Effector memory CD4-positive, alpha-beta T cell (primary cell): ENCODE measurements around the gene SLC24A4.
"Not testable (repeated sequence)": the region's sequence is repeated elsewhere in the genome, so short reads cannot be mapped to it uniquely, and the experiment has no call there.

ENCODE experiments used
- DNase-seq, 3 donors: peaks; one replicate each; pipeline ENCODE4 v3.0.0-alpha.2; 2020
- H3K27ac ChIP-seq: 2 replicates; pipeline ENCODE4 v1.7.0; 2013; ENCODE audit warnings: mild to moderate bottlenecking, low read length, moderate library complexity; ENCODE audit not compliant: insufficient read depth, poor library complexity, severe bottlenecking
- H3K27me3 ChIP-seq: replicated peaks from 2 replicates; pipeline ENCODE4 v1.7.0; 2013; ENCODE audit warnings: mild to moderate bottlenecking, low read length; ENCODE audit not compliant: insufficient read depth, control insufficient read depth, poor library complexity, severe bottlenecking
- H3K36me3 ChIP-seq: 2 replicates; pipeline ENCODE4 v1.7.0; 2013; ENCODE audit warnings: mild to moderate bottlenecking, low read length, moderate library complexity; ENCODE audit not compliant: control insufficient read depth, insufficient read depth
- H3K4me1 ChIP-seq: 2 replicates; pipeline ENCODE4 v1.7.0; 2013; ENCODE audit warnings: low read length, mild to moderate bottlenecking; ENCODE audit not compliant: control insufficient read depth, insufficient read depth, poor library complexity, severe bottlenecking
- H3K4me3 ChIP-seq: 2 replicates; pipeline ENCODE4 v1.7.0; 2013; ENCODE audit warnings: low read length, low read depth, mild to moderate bottlenecking; ENCODE audit not compliant: insufficient read depth, poor library complexity, severe bottlenecking
- H3K9me3 ChIP-seq: 2 replicates; pipeline ENCODE4 v1.7.0; 2013; ENCODE audit warnings: mild to moderate bottlenecking, low read length, moderate library complexity; ENCODE audit not compliant: control insufficient read depth

The SLC24A4 gene

GRCh38 chr14:92397953-92398564 lies 75.1 kb downstream of the SLC24A4 start:
- Histone ChIP-seq H3K36me3 (no peaks in the 10 kb centered on the region), H3K27me3 (no peaks in the 10 kb centered on the region), H3K27ac (no peak overlapping the region), H3K4me3 (no peak overlapping the region), H3K9me3 (no peaks in the 10 kb centered on the region), H3K4me1 (no peaks in the 10 kb centered on the region)
- DNase-seq, result no peak

GRCh38 chr14:92398888-92399636 lies 76.1 kb downstream of the SLC24A4 start:
- DNase-seq, result no peak
- Histone ChIP-seq H3K27ac (no peak overlapping the region), H3K4me3 (no peak overlapping the region), H3K9me3 (no peaks in the 10 kb centered on the region), H3K4me1 (no peaks in the 10 kb centered on the region), H3K27me3 (no peaks in the 10 kb centered on the region), H3K36me3 (no peaks in the 10 kb centered on the region)

GRCh38 chr14:92400579-92401444 lies 77.8 kb downstream of the SLC24A4 start:
- no peaks in the 10 kb centered on the region for H3K36me3 ChIP-seq
- DNase-seq, result no peak
- no peak overlapping the region for H3K4me3 ChIP-seq
- H3K9me3 ChIP-seq, result no peaks in the 10 kb centered on the region
- H3K27me3 ChIP-seq, result no peaks in the 10 kb centered on the region
- H3K4me1 ChIP-seq, result no peaks in the 10 kb centered on the region
- no peak overlapping the region for H3K27ac ChIP-seq

GRCh38 chr14:92401561-92401960 lies 78.6 kb downstream of the SLC24A4 start:
- DNase-seq, result no peak
- Histone ChIP-seq H3K27ac (no peak overlapping the region), H3K27me3 (no peaks in the 10 kb centered on the region), H3K4me1 (no peaks in the 10 kb centered on the region), H3K4me3 (no peak overlapping the region), H3K9me3 (no peaks in the 10 kb centered on the region), H3K36me3 (no peaks in the 10 kb centered on the region)

GRCh38 chr14:92402500-92402899 lies 79.5 kb downstream of the SLC24A4 start:
- not testable (repeated sequence) for H3K9me3 ChIP-seq, H3K27me3 ChIP-seq, H3K36me3 ChIP-seq, H3K4me3 ChIP-seq, H3K27ac ChIP-seq, DNase-seq, H3K4me1 ChIP-seq

- Histone ChIP-seq H3K27ac (no peak overlapping the region), H3K27me3 (no peaks in the 10 kb centered on the region), H3K9me3 (no peaks in the 10 kb centered on the region), H3K4me3 (no peak overlapping the region), H3K36me3 (no peaks in the 10 kb centered on the region), H3K4me1 (no peaks in the 10 kb centered on the region)
- DNase-seq, result no peak
Observed at GRCh38 chr14:92404018-92404417, 81.1 kb downstream of the SLC24A4 start.

GRCh38 chr14:92404421-92404820 lies 81.5 kb downstream of the SLC24A4 start:
- Histone ChIP-seq H3K36me3 (no peaks in the 10 kb centered on the region), H3K4me1 (no peaks in the 10 kb centered on the region), H3K9me3 (no peaks in the 10 kb centered on the region), H3K27me3 (no peaks in the 10 kb centered on the region), H3K4me3 (no peak overlapping the region), H3K27ac (no peak overlapping the region)
- DNase-seq, result no peak

GRCh38 chr14:92404938-92405337 lies 82.0 kb downstream of the SLC24A4 start:
- H3K27ac ChIP-seq, result no peak overlapping the region
- H3K4me1 ChIP-seq, result no peaks in the 10 kb centered on the region
- no peak overlapping the region for H3K4me3 ChIP-seq
- H3K36me3 ChIP-seq, result no peaks in the 10 kb centered on the region
- no peak for DNase-seq
- H3K27me3 ChIP-seq, result no peaks in the 10 kb centered on the region
- H3K9me3 ChIP-seq, result no peaks in the 10 kb centered on the region

- no peaks in the 10 kb centered on the region for H3K9me3 ChIP-seq
Observed at GRCh38 chr14:92407410-92407809, 84.4 kb downstream of the SLC24A4 start.

GRCh38 chr14:92409043-92409442 lies 86.1 kb downstream of the SLC24A4 start:
- H3K4me3 ChIP-seq, result no peak overlapping the region
- H3K4me1 ChIP-seq, result no peaks in the 10 kb centered on the region

More at GRCh38 chr14:92407410-92407809, 84.4 kb downstream of the SLC24A4 start:
- no peak overlapping the region for H3K4me3 ChIP-seq
- H3K36me3 ChIP-seq, result no peaks in the 10 kb centered on the region
- H3K27me3 ChIP-seq, result no peaks in the 10 kb centered on the region
- H3K27ac ChIP-seq, result no peak overlapping the region
- H3K4me1 ChIP-seq, result no peaks in the 10 kb centered on the region
- no peak for DNase-seq

More at GRCh38 chr14:92409043-92409442, 86.1 kb downstream of the SLC24A4 start:
- Histone ChIP-seq H3K27me3 (no peaks in the 10 kb centered on the region), H3K9me3 (no peaks in the 10 kb centered on the region), H3K27ac (no peak overlapping the region), H3K36me3 (no peaks in the 10 kb centered on the region)
- no peak for DNase-seq
